Cardiac fibroblast (primary cell): ENCODE measurements around the gene SPSB3.

ENCODE experiments used
- DNase-seq, 2 donors: peaks; one replicate each; pipeline versions ENCODE4 v3.0.0 to v3.0.0-alpha.2; 2010; ENCODE audit warnings: low read depth in 2 of 2
- H3K4me3 ChIP-seq, 2 donors: replicated peaks in 1 of 2; 1 replicate in 1 of 2; 2 replicates in 1 of 2; pipeline ENCODE4 v1.5.1; 2011; ENCODE audit warnings: low read depth in 2 of 2, low read length in 2 of 2, mild to moderate bottlenecking in 2 of 2, moderate library complexity in 1 of 2
- TF ChIP-seq, protein P1 (sequence below): IDR thresholded peaks from one replicate; pipeline ENCODE4 v1.5.1; 2011; ENCODE audit warnings: low read depth, mild to moderate bottlenecking, low read length, inconsistent platforms

SPSB3 gene

DNA sequence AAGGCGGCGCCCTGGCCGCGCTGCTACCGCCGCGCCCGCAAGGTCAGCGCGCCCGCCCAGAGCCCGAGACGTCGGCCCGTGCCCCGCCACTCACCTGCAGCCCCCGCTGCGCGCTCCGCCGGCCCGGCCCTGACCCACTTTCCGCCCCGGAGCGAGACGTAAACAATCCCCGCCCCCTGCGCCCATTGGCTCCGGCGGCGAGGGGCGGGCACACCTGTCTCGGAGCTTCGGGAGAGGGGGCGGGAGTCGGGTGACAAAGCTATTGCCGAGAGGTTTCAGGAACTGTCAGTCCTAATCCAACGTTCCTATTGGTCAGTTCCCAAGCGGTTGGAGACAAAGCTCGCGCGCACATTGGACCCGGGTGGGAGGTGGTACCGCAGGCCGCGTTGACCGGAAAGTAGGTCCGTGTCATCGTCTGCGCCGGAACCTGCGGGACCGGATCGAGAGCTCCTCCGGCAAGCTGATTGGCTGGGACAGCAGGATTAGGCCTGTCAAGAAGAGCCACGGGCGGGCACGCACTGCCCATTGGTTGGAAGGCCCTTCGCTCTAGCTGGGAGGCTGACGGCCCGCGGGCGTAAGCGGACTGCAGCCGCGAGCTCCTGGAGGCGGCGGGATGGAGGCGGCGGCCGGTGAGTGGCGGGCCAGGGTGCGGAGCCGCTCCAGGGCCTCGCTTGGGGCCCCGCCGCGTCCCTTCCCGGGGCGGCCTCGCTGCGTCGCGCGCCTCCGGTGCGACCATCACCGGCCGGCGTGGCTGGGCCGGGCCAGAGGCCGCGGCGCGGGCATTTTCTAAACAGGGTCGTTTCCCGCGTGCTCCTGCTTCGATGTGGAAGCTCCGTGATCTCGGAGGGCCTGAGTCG lies at the start of gene SPSB3, which contains the start of gene NUBP2:
Gene SPSB3, minus strand, starts transcription at position 164 of the 857 bp plus-strand sequence. CDS start 1,088 bp downstream, outside the sequence.
Gene NUBP2, plus strand, starts transcription at position 553 of the 857 bp plus-strand sequence. Its CDS starts 61 bp downstream, at position 614.
- H3K4me3 ChIP-seq: peak within 1 kb of the TSS; percentile 80 to 89
- DNase-seq: peak; percentile 100
- TF ChIP-seq, protein P1, sequence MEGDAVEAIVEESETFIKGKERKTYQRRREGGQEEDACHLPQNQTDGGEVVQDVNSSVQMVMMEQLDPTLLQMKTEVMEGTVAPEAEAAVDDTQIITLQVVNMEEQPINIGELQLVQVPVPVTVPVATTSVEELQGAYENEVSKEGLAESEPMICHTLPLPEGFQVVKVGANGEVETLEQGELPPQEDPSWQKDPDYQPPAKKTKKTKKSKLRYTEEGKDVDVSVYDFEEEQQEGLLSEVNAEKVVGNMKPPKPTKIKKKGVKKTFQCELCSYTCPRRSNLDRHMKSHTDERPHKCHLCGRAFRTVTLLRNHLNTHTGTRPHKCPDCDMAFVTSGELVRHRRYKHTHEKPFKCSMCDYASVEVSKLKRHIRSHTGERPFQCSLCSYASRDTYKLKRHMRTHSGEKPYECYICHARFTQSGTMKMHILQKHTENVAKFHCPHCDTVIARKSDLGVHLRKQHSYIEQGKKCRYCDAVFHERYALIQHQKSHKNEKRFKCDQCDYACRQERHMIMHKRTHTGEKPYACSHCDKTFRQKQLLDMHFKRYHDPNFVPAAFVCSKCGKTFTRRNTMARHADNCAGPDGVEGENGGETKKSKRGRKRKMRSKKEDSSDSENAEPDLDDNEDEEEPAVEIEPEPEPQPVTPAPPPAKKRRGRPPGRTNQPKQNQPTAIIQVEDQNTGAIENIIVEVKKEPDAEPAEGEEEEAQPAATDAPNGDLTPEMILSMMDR: no peak

DNA sequence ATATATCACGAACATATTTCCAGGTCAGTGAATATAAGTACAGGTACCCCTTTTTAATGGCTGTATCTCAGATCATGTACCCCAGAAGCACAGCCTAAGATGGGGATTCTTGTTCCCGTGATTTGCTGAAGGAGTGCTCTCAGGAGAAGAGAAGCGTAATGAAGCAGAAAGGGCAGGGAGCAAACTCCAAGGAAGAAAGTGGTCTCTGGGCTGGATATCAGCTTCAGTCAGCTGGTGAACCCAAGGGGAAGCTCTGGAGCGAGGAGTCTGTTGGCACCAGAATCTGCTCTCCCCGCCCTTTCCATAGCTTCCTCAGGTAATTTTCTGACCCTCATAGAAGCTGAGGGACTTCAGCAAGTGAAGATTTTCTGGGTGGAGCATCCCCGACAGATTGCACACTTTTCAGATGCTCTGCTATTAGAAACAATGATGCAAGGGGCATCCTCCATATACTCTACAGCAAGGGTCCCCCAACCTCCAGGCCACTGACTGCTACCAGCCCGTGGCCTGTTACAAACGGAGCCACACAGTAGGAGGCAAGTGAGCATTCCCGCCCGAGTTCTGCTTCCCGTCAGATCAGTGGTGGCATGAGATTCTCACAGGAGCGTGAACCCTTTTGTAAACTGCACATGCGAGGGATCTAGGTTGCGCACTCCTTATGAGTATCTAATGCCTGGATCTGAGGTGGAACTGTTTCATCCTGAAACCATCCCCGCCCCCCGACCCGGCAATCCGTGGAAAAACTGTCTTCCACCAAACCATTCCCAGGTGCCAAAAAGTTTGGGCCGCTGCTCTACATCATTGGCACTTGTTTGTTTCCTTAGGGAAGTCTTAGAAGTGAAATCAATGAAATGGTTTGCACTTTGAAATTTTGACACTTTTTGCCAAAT lies 49.1 kb upstream of the SPSB3 start:
- TF ChIP-seq, protein P1: no peak
- no peak for DNase-seq
- no peak overlapping the region for H3K4me3 ChIP-seq

DNA sequence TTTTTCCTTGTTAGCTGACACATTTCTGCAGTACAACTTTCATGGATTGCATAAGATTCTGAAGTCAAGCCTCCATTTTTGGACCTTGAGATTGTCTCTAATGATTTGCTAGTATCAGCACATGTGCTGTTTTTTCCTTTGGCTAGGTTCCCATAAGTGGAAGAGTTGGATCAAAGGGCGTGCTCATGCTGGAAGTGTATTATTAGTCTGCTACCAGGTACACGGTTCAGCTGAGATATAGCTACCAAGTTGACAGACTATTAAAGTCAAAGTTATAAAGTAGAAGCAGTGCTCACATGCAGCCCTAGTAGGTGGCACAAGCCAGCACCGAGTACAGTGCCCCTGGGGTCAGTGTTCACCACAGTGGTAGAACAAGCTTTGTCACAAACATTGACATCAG lies 47.8 kb upstream of the SPSB3 start:
- TF ChIP-seq, protein P1: no peak
- DNase-seq: no peak
- no peak overlapping the region for H3K4me3 ChIP-seq

DNA sequence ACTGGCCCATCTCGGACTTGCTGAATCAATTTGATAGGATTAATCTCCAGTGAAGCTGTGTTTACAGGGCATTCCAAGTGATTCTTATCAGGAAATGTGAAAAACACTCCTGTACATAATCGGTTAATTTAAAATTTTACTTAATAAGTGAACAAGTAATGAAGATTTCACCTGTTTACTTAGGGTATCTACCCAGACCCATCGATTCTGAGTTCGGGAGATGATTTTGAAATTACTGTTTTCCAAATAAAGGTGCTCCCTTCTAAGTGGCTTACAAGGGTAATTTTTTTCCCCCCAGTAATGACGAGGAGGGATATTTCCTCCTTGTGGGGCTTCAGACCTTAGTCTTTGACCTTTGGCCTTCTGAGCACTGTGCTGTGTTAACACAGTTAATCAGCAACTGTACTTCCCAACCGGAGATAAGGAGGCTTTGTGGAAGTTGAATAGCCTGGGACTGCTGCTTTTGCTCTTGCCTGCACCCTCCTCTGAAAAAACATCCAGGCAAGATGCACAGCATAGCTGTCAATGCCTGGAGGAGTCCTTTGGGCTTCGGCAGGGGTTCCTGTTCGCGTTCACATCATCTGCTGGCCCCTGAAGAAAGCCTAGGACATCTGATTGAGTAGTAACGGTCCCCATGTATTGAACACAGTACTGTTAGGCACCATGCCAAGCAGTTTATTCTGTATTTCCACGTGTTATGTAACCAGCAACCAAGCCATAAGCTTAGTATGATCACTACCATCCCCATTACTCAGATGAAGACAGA lies 46.5 kb upstream of the SPSB3 start:
- no peak for DNase-seq
- TF ChIP-seq, protein P1: no peak
- peak overlapping the region in 1 of 2 donors; percentile 100 for H3K4me3 ChIP-seq

DNA sequence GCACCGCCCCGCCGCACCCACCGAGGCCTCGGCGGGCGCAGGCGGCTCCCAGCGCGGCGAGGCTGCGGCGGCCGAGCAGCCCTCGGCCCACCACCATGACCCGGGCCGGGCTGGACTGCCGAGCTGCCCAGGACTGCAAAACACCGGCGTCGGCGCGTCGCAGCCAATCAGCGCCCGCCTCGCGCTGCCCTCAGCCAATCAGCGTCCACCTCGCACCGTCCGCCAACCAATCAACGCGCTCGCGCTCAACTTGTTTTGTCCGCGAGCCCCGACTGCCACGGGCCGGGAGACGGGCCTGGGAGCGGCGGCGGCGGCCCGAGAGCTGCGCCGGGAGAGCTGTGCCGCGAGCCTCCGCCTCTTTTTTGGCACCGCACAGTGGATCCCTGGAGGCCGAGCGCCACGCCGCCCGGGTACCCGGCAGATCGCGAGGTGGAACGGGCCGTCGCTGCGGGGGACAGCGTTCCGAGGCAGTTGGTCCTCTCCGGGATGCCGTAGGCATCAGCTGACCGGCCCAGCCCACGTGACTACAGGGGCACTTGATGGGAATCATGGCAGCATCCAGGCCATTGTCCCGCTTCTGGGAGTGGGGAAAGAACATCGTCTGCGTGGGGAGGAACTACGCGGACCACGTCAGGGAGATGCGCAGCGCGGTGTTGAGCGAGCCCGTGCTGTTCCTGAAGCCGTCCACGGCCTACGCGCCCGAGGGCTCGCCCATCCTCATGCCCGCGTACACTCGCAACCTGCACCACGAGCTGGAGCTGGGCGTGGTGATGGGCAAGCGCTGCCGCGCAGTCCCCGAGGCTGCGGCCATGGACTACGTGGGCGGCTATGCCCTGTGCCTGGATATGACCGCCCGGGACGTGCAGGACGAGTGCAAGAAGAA lies 44.6 kb upstream of the SPSB3 start, which contains the start of the genes FAHD1 and HAGH:
Gene FAHD1, plus strand, starts transcription at position 516 of the 883 bp plus-strand sequence. Its CDS starts 33 bp downstream, at position 549.
Gene HAGH, minus strand, starts transcription at position 135 of the 883 bp plus-strand sequence. Its CDS starts 38 bp downstream, at position 97.
- TF ChIP-seq, protein P1: no peak
- DNase-seq: peak; percentile 96 to 97
- peak within 1 kb of the TSS; percentile 98 to 100 for H3K4me3 ChIP-seq
